H1 (cell line): ENCODE results near the gene SORBS1. TPM values are rescaled to one million over a fixed set of nuclear protein-coding genes. Genes with fewer than 3 reads are reported as not detected.

Source experiments
- CTCF ChIA-PET: fragments of 300-600 bp; sonication (Branson Sonifier 250); formaldehyde crosslinking; loops from one replicate; lab custom pipeline; 2021; ENCODE audit not compliant: partially characterized antibody; lab: Charles Lee
- POLR2A ChIA-PET: fragments of 300-600 bp; sonication (Branson Sonifier 250); formaldehyde crosslinking; loops from one replicate; lab custom pipeline; 2021; ENCODE audit warnings: inconsistent platforms; ENCODE audit not compliant: partially characterized antibody; lab: Charles Lee
- DNase-seq, 2 experiments: peaks; one replicate each; pipeline versions ENCODE4 v3.0.0 to v3.0.0-alpha.2; 2010 to 2022; ENCODE audit warnings: low spot score in 2 of 2, low read depth in 1 of 2, mixed read lengths in 1 of 2
- FAIRE-seq: peaks from 2 replicates; lab custom pipeline; 2011; peaks lifted over from hg19 to GRCh38; lab: Jason Lieb, UNC
- H2AFZ ChIP-seq: 2 replicates; pipeline ENCODE4 v1.8.1; 2012; ENCODE audit warnings: low read length, inconsistent platforms
- H2AK5ac ChIP-seq: 2 replicates; pipeline ENCODE4 v1.6.1; 2013; ENCODE audit warnings: low read depth, low read length
- H2BK120ac ChIP-seq: replicated peaks from 2 replicates; pipeline ENCODE3; 2013; ENCODE audit warnings: low read depth, low read length, inconsistent platforms
- H2BK12ac ChIP-seq: 2 replicates; pipeline ENCODE4 v1.6.1; 2013; ENCODE audit warnings: low read depth, low read length
- H2BK15ac ChIP-seq: 2 replicates; pipeline ENCODE4 v1.6.1; 2013; ENCODE audit warnings: low read length
- H2BK20ac ChIP-seq: 2 replicates; pipeline ENCODE4 v1.6.1; 2013; ENCODE audit warnings: low read length
- H2BK5ac ChIP-seq: 2 replicates; pipeline ENCODE4 v1.6.1; 2013; ENCODE audit warnings: low read depth, low read length
- H3K14ac ChIP-seq: 2 replicates; pipeline ENCODE4 v1.6.1; 2013; ENCODE audit warnings: inconsistent platforms; ENCODE audit not compliant: insufficient read length
- H3K18ac ChIP-seq: 2 replicates; pipeline ENCODE4 v1.6.1; 2013; ENCODE audit warnings: low read length; ENCODE audit errors: extremely low read depth
- H3K23ac ChIP-seq: 2 replicates; pipeline ENCODE4 v1.6.1; 2013; ENCODE audit warnings: inconsistent platforms; ENCODE audit not compliant: insufficient read length
- H3K23me2 ChIP-seq: 2 replicates; pipeline ENCODE4 v1.6.1; 2013; ENCODE audit warnings: low read depth, low read length
- H3K27ac ChIP-seq: 2 replicates; pipeline ENCODE4 v1.6.1; 2011; ENCODE audit warnings: low read depth, low read length, inconsistent platforms
- H3K27me3 ChIP-seq, 4 experiments: replicated peaks in 1 of 4; 1 replicate in 1 of 4; 2 replicates in 3 of 4; pipeline versions ENCODE4 v1.6.1 to v1.8.1; 2011 to 2013; ENCODE audit warnings: low read length in 3 of 4, mild to moderate bottlenecking in 3 of 4, inconsistent platforms in 2 of 4, mixed read lengths in 2 of 4, moderate library complexity in 1 of 4; ENCODE audit not compliant: control insufficient read depth in 3 of 4, insufficient read depth in 3 of 4; ENCODE audit errors: extremely low read depth in 1 of 4
- H3K36me3 ChIP-seq, 4 experiments: 2 replicates each; pipeline versions ENCODE4 v1.6.1 to v1.8.1; 2011 to 2013; ENCODE audit warnings: mild to moderate bottlenecking in 4 of 4, low read length in 3 of 4, moderate library complexity in 2 of 4, control low read depth in 1 of 4, inconsistent platforms in 1 of 4; ENCODE audit not compliant: insufficient read depth in 4 of 4, control insufficient read depth in 2 of 4
- H3K4ac ChIP-seq: replicated peaks from 2 replicates; pipeline ENCODE3; 2013; ENCODE audit warnings: low read length, low read depth, mixed read lengths, inconsistent platforms; ENCODE audit not compliant: insufficient read length
- H3K4me1 ChIP-seq, 4 experiments: replicated peaks in 1 of 4; 1 replicate in 1 of 4; 2 replicates in 3 of 4; pipeline versions ENCODE4 v1.6.1 to v1.8.1; 2011 to 2013; ENCODE audit warnings: low read length in 3 of 4, inconsistent platforms in 2 of 4, mixed read lengths in 1 of 4; ENCODE audit not compliant: insufficient read depth in 4 of 4, control insufficient read depth in 3 of 4
- H3K4me2 ChIP-seq, 2 experiments: 2 replicates each; pipeline versions ENCODE4 v1.6.1 to v1.8.1; 2011 to 2013; ENCODE audit warnings: low read depth in 2 of 2, low read length in 2 of 2, control low read depth in 1 of 2, inconsistent platforms in 1 of 2, mild to moderate bottlenecking in 1 of 2; ENCODE audit not compliant: insufficient read depth in 1 of 2
- H3K4me3 ChIP-seq, 4 experiments: fragments of 200-600, 300-600 bp in 1 of 4; sonication (generic), shearing (Covaris generic), sonication (Bioruptor Twin) in 1 of 4; 2 replicates each; pipeline versions ENCODE4 v1.5.1 to v1.8.1; 2011 to 2016; ENCODE audit warnings: low read length in 4 of 4, low read depth in 3 of 4, control low read depth in 2 of 4, inconsistent platforms in 2 of 4, mild to moderate bottlenecking in 2 of 4, mixed read lengths in 1 of 4, moderate library complexity in 1 of 4; ENCODE audit not compliant: insufficient read depth in 2 of 4; ENCODE audit errors: extremely low read depth in 1 of 4
- H3K56ac ChIP-seq: replicated peaks from 2 replicates; pipeline ENCODE3; 2013; ENCODE audit warnings: low read depth, mild to moderate bottlenecking, mixed read lengths, low read length, inconsistent platforms; ENCODE audit not compliant: insufficient read length
- H3K79me1 ChIP-seq: 2 replicates; pipeline ENCODE4 v1.6.1; 2013; ENCODE audit warnings: low read depth, low read length, control low read depth
- H3K79me2 ChIP-seq, 2 experiments: 2 replicates each; pipeline versions ENCODE4 v1.6.1 to v1.8.1; 2012 to 2013; ENCODE audit warnings: low read length in 2 of 2, mild to moderate bottlenecking in 2 of 2, inconsistent platforms in 1 of 2; ENCODE audit not compliant: insufficient read depth in 2 of 2, control insufficient read depth in 1 of 2
- H3K9ac ChIP-seq, 4 experiments: replicated peaks in 1 of 4; 1 replicate in 1 of 4; 2 replicates in 3 of 4; pipeline versions ENCODE4 v1.6.1 to v1.8.1; 2011 to 2013; ENCODE audit warnings: low read depth in 3 of 4, low read length in 3 of 4, control low read depth in 2 of 4, mild to moderate bottlenecking in 2 of 4, moderate library complexity in 2 of 4, inconsistent platforms in 1 of 4; ENCODE audit errors: extremely low read depth in 1 of 4
- H3K9me3 ChIP-seq, 2 experiments: 2 replicates each; pipeline versions ENCODE4 v1.6.1 to v1.8.1; 2012 to 2013; ENCODE audit warnings: mild to moderate bottlenecking in 2 of 2, moderate library complexity in 2 of 2, control low read depth in 1 of 2, inconsistent platforms in 1 of 2, low read depth in 1 of 2, low read length in 1 of 2, mixed read lengths in 1 of 2; ENCODE audit not compliant: insufficient read depth in 2 of 2
- H4K20me1 ChIP-seq, 2 experiments: replicated peaks in 1 of 2; 2 replicates each; pipeline versions ENCODE3 to v1.8.1; 2011 to 2013; ENCODE audit warnings: inconsistent platforms in 2 of 2, low read length in 2 of 2, mild to moderate bottlenecking in 1 of 2; ENCODE audit not compliant: insufficient read depth in 2 of 2, control insufficient read depth in 1 of 2
- H4K5ac ChIP-seq: 2 replicates; pipeline ENCODE4 v1.6.1; 2013; ENCODE audit warnings: low read length, low read depth, mixed read lengths, inconsistent platforms; ENCODE audit not compliant: insufficient read length
- H4K8ac ChIP-seq: 2 replicates; pipeline ENCODE4 v1.8.0; 2013; ENCODE audit warnings: mild to moderate bottlenecking, moderate library complexity, low read length, inconsistent platforms; ENCODE audit not compliant: insufficient read depth; ENCODE audit errors: extremely low read depth
- H4K91ac ChIP-seq: replicated peaks from 2 replicates; pipeline ENCODE3; 2013; ENCODE audit warnings: low read length, mixed read lengths, inconsistent platforms; ENCODE audit not compliant: insufficient read length
- CREB1 ChIP-seq: IDR thresholded peaks from 2 replicates; pipeline ENCODE4 v1.6.1; 2012; ENCODE audit warnings: inconsistent platforms
- E2F6 ChIP-seq: IDR thresholded peaks from 2 replicates; pipeline ENCODE4 v1.6.1; 2012; ENCODE audit warnings: inconsistent platforms
- NANOG ChIP-seq: IDR thresholded peaks from 2 replicates; pipeline ENCODE4 v1.6.1; 2011; ENCODE audit warnings: low read length, low read depth, mild to moderate bottlenecking, inconsistent platforms; ENCODE audit not compliant: insufficient read depth, poor library complexity, severe bottlenecking
- RAD21 ChIP-seq, 2 experiments: IDR thresholded peaks in 1 of 2; conservative IDR thresholded peaks in 1 of 2; 2 replicates each; pipeline ENCODE4 v1.6.1; 2011; ENCODE audit warnings: low read depth in 2 of 2, low read length in 2 of 2, improper control_type of control experiment in 1 of 2, inconsistent platforms in 1 of 2, mild to moderate bottlenecking in 1 of 2, moderate library complexity in 1 of 2
- SIN3A ChIP-seq, 2 experiments: IDR thresholded peaks in 1 of 2; conservative IDR thresholded peaks in 1 of 2; 2 replicates each; pipeline ENCODE4 v1.6.1; 2011 to 2012; ENCODE audit warnings: low read length in 2 of 2, improper control_type of control experiment in 1 of 2, low read depth in 1 of 2, mild to moderate bottlenecking in 1 of 2
- SIX5 ChIP-seq: IDR thresholded peaks from 2 replicates; pipeline ENCODE4 v1.6.1; 2011; ENCODE audit warnings: mild to moderate bottlenecking, low read depth, low read length
- WGBS, 2 experiments: shearing (Covaris generic) in 1 of 2; methylation state at CpG; one replicate each; pipeline versions ENCODE4 v1.1.6 to v1.1.7; 2013 to 2015; ENCODE audit warnings: low lambda C conversion rate in 2 of 2, mixed read lengths in 2 of 2, inconsistent platforms in 1 of 2, low coverage in 1 of 2, missing lambda C conversion rate in 1 of 2; ENCODE audit not compliant: insufficient replicate concordance in 2 of 2, insufficient coverage in 1 of 2, insufficient read length in 1 of 2; ENCODE audit errors: extremely low coverage in 1 of 2, missing lambda C conversion rate in 1 of 2; 5-methylcytosine and 5-hydroxymethylcytosine counted together
- long read RNA-seq, 2 experiments: library from RNA in 1 of 2; library from capped mRNA in 1 of 2; stranded (forward); transcript quantifications; one replicate each; pipeline ENCODE4 v2.0.0, GENCODE V29; 2021; ENCODE audit warnings: inconsistent platforms in 1 of 2
- polyA minus RNA-seq, 3 experiments: library from RNA; depleted of rRNA, polyadenylated mRNA; stranded (reverse); fragments of >200 nt; gene quantifications; 1 replicate in 2 of 3; 2 replicates in 1 of 3; pipeline ENCODE4 v1.2.3, GENCODE V29; 2011
- polyA plus RNA-seq, 7 experiments: library from polyadenylated mRNA; depleted of rRNA in 3 of 7; stranded (reverse) in 5 of 7; unstranded in 2 of 7; fragments of >200 nt in 5 of 7; fragments of 200-250 nt in 2 of 7; gene quantifications; 1 replicate in 5 of 7; 2 replicates in 1 of 7; 4 replicates in 1 of 7; pipeline versions ENCODE4 v1.2.1 to v1.2.3, GENCODE V29; 2011 to 2013; ENCODE audit warnings: missing spikeins in 2 of 7, mixed read lengths in 2 of 7
- total RNA-seq: library from RNA; stranded (reverse); fragmentation: NEBNext Ultra II Directional; extraction: Animal tissue kit (Norgen Biotek cat#: 25700); gene quantifications from 2 replicates; pipeline ENCODE4 v1.2.1, GENCODE V29; 2021

Gene SORBS1
- 35.0 and 36.3 TPM in 2 replicates for total RNA-seq
- polyA plus RNA-seq (2011; rRNA removed): 16.0 and 17.5 TPM in 2 replicates
- polyA plus RNA-seq (2011; cell fraction: cytosol; rRNA removed): 17.4 TPM
- 38.7 TPM for polyA plus RNA-seq (2011; cell fraction: nucleus; rRNA removed)
- 17.4 to 23.9 TPM (median 20.8 TPM) in 4 replicates for polyA plus RNA-seq (2012, experiment 1 of 2)
- polyA plus RNA-seq (2012, experiment 2 of 2): 2.6 TPM
- 14.4 TPM for polyA plus RNA-seq (2013, experiment 1 of 2)
- polyA plus RNA-seq (2013, experiment 2 of 2): 13.5 TPM
- polyA minus RNA-seq (2011; rRNA and poly(A)+ RNA removed): 46.4 and 54.3 TPM in 2 replicates
- polyA minus RNA-seq (2011; cell fraction: cytosol; rRNA and poly(A)+ RNA removed): 19.2 TPM
- 61.9 TPM for polyA minus RNA-seq (2011; cell fraction: nucleus; rRNA and poly(A)+ RNA removed)
- long read RNA-seq, experiment 1, partial matches to known transcripts: 2 of 17 reads
- long read RNA-seq, experiment 1, other reads (novel, unspliced or antisense): 15 of 17 reads
- long read RNA-seq, experiment 2, full-length matches to known transcripts: 1 of 4 reads
- long read RNA-seq, experiment 2, partial matches to known transcripts: 3 of 4 reads
- long read RNA-seq, experiment 2, other reads (novel, unspliced or antisense): 0 of 4 reads

- no peak within 1 kb of the TSS; the same call in 1 of the 2 replicates for H2AK5ac ChIP-seq
- peaks cover 6% of the 10 kb centered on the region; the same call in 1 of the 2 replicates for H3K79me1 ChIP-seq
- peak within 1 kb of the TSS; percentile 62; the same call in 1 of the 2 replicates for H3K18ac ChIP-seq
- ChIA-PET CTCF (interaction anchor here (0.8 to 1.4 kb wide), 5 partner anchors 9 to 187 kb away, joined by 3 to 4 read pairs (median 3); no protein-coding TSS in a partner anchor), POLR2A (interaction anchor here (0.7 to 1.5 kb wide), 4 partner anchors 12 to 84 kb away, joined by 3 to 4 read pairs (median 3); no protein-coding TSS in a partner anchor)
- H2BK15ac ChIP-seq: 0 out of 2 replicates have a peak within 1 kb of the TSS, but pooled peaks have one; percentile 54
- 0 out of 2 replicates have a peak within 1 kb of the TSS, but pooled peaks have one; percentile 5 for H2BK5ac ChIP-seq
- H3K56ac ChIP-seq: peak within 1 kb of the TSS; percentile 32
- H2BK20ac ChIP-seq: no peak within 1 kb of the TSS
- peak within 1 kb of the TSS; percentile 99 for H3K4me2 ChIP-seq
- 3% methylated on average over 56 of the region's 77 CpGs; no CpG with 5 or more reads in 1 of the 2 experiments for WGBS, 2 experiments
- H3K4me3 ChIP-seq: peak within 1 kb of the TSS; percentile 59 to 93 (median 78)
- peaks cover 6 to 30% (median 17%) of the 10 kb centered on the region in 4 experiments; a peak in 6 of 7 replicates for H3K4me1 ChIP-seq
- peaks cover 14% of the 10 kb centered on the region for H3K23me2 ChIP-seq
- DNase-seq: peak; percentile 80 to 92
- H4K8ac ChIP-seq: peak within 1 kb of the TSS; percentile 79; the same call in 1 of the 2 replicates
- H2BK12ac ChIP-seq: peak within 1 kb of the TSS; percentile 90; the same call in 1 of the 2 replicates
- H3K23ac ChIP-seq: no peak within 1 kb of the TSS
- no peaks in the 10 kb centered on the region for H3K36me3 ChIP-seq
- peak within 1 kb of the TSS; percentile 17 to 65 (median 44); a peak in 6 of 7 replicates for H3K9ac ChIP-seq
- H2AFZ ChIP-seq: no peak within 1 kb of the TSS
- peaks cover 7 to 11% of the 10 kb centered on the region in 2 experiments for H4K20me1 ChIP-seq
- H4K5ac ChIP-seq: no peak within 1 kb of the TSS
- no peaks in the 10 kb centered on the region; a peak in 3 of 7 replicates for H3K27me3 ChIP-seq
- FAIRE-seq: no peak
- no peak within 1 kb of the TSS for H3K14ac ChIP-seq
- no peak within 1 kb of the TSS; the same call in 1 of the 2 replicates for H3K27ac ChIP-seq
- no peak within 1 kb of the TSS for H2BK120ac ChIP-seq
- peaks cover 0 to 31% of the 10 kb centered on the region in 2 experiments; a peak in 2 of 4 replicates for H3K79me2 ChIP-seq
- no peaks in the 10 kb centered on the region for H3K9me3 ChIP-seq
- H3K4ac ChIP-seq: no peak within 1 kb of the TSS
- no peak within 1 kb of the TSS for H4K91ac ChIP-seq
- TF ChIP-seq RAD21 (IDR thresholded peaks at IDR 0.05 in 1 of 2, conservative IDR thresholded peaks at IDR 0.05 in 1 of 2; ENCODE audit: low read depth in 2 of 2, low read length in 2 of 2) (0 out of 4 replicates have a peak, but pooled peaks of 1 of the 2 experiments have one; percentile 4), E2F6 (no peak), SIX5 (no peak), NANOG (no peak), SIN3A (conservative IDR thresholded peaks at IDR 0.05 in 1 of 2, IDR thresholded peaks at IDR 0.05 in 1 of 2; ENCODE audit: low read depth in 1 of 2, low read length in 2 of 2) (peak in 1 of 2 experiments; percentile 91; a peak in 2 of 4 replicates), CREB1 (peak; percentile 35; the same call in 1 of the 2 replicates)
These were observed at the start of gene SORBS1 for GRCh38 chr10:95561177-95561863. Gene SORBS1, minus strand, starts transcription at chr10:95561371. Its CDS starts 120,236 bp downstream, at chr10:95441135.
